Stomach smooth muscle (tissue), 2 donors: ENCODE results near the gene PYGM.

Source experiments
- H3K27ac ChIP-seq: one replicate; pipeline ENCODE4 v1.7.0; 2013; ENCODE audit warnings: mild to moderate bottlenecking, low read length, inconsistent platforms
- H3K27me3 ChIP-seq, 2 donors: one replicate each; pipeline ENCODE4 v1.7.0; 2013; ENCODE audit warnings: low read length in 2 of 2; ENCODE audit not compliant: insufficient read depth in 2 of 2, control insufficient read depth in 1 of 2
- H3K36me3 ChIP-seq, 2 donors: one replicate each; pipeline ENCODE4 v1.7.0; 2013; ENCODE audit warnings: low read length in 2 of 2; ENCODE audit not compliant: control insufficient read depth in 2 of 2, insufficient read depth in 2 of 2
- H3K4me1 ChIP-seq: one replicate; pipeline ENCODE4 v1.7.0; 2013; ENCODE audit warnings: low read length; ENCODE audit not compliant: control insufficient read depth, insufficient read depth
- H3K4me3 ChIP-seq, 2 donors: one replicate each; pipeline ENCODE4 v1.7.0; 2013; ENCODE audit warnings: low read length in 2 of 2
- H3K9ac ChIP-seq, 2 donors: one replicate each; pipeline ENCODE4 v1.7.0; 2013; ENCODE audit warnings: low read length in 2 of 2, mild to moderate bottlenecking in 1 of 2
- H3K9me3 ChIP-seq, 2 donors: one replicate each; pipeline ENCODE4 v1.7.0; 2013; ENCODE audit warnings: low read length in 2 of 2; ENCODE audit not compliant: control insufficient read depth in 2 of 2
- donor health status: healthy.
- donor health status: Pancreatic carcinoma.

The PYGM gene

GRCh38 chr11:64729851-64730382, 29.9 kb downstream of the PYGM start:
- no peak overlapping the region for H3K9ac ChIP-seq
- H3K9me3 ChIP-seq, result no peaks in the 10 kb centered on the region
- H3K36me3 ChIP-seq, result peaks cover 21 to 24% of the 10 kb centered on the region in 2 donors
- no peak overlapping the region for H3K27ac ChIP-seq
- H3K27me3 ChIP-seq, result no peaks in the 10 kb centered on the region
- peaks cover 5% of the 10 kb centered on the region for H3K4me1 ChIP-seq
- no peak overlapping the region for H3K4me3 ChIP-seq

DNA sequence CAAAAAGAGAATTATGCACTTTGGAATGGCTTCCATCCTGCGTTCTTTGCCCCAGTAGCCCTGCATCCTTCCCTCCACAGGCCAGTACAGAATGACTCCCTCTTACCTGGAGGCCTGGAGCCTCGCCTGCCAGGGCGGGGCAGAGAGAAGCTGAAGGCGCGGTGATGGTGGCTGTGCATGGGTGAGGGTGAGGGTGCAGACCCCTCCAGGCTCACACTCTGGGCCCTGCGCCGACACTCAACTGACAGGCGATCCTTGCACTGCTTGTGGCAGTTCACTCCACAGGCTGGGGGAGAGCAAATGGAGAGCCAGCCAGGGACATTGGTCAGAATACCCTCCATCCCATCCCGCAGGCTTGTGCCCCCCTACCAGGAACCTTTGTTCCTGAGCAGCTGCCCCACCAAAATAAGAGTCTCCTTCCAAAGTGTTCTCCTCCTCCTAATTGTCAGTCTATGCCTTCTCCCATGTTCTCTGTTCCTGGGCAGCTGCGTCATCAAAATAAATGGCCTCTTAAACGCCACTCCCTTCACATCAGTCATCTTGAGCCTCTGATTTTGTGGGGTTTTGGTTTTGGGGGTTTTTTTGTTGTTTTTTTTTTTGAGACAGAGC, 30.9 kb downstream of the PYGM start:
- peaks cover 18 to 19% of the 10 kb centered on the region in 2 donors for H3K36me3 ChIP-seq
- H3K27ac ChIP-seq, result no peak overlapping the region
- no peaks in the 10 kb centered on the region for H3K27me3 ChIP-seq
- no peaks in the 10 kb centered on the region for H3K9me3 ChIP-seq
- no peak overlapping the region for H3K9ac ChIP-seq
- H3K4me3 ChIP-seq, result no peak overlapping the region
- peaks cover 5% of the 10 kb centered on the region for H3K4me1 ChIP-seq

- Histone ChIP-seq H3K27me3 (peaks cover 2 to 5% of the 10 kb centered on the region in 2 donors), H3K4me1 (peaks cover 10% of the 10 kb centered on the region), H3K36me3 (peaks cover 14 to 19% of the 10 kb centered on the region in 2 donors)
These were observed 32.8 kb downstream of the PYGM start for GRCh38 chr11:64726867-64727530.

GRCh38 chr11:64726211-64726641, 33.5 kb downstream of the PYGM start:
- H3K4me3 ChIP-seq, result no peak overlapping the region
- H3K9ac ChIP-seq, result no peak overlapping the region
- H3K27me3 ChIP-seq, result peaks cover 2 to 8% of the 10 kb centered on the region in 2 donors
- H3K9me3 ChIP-seq, result no peaks in the 10 kb centered on the region
- H3K27ac ChIP-seq, result no peak overlapping the region
- peaks cover 10% of the 10 kb centered on the region for H3K4me1 ChIP-seq
- peaks cover 8 to 13% of the 10 kb centered on the region in 2 donors for H3K36me3 ChIP-seq

More at GRCh38 chr11:64726867-64727530, 32.8 kb downstream of the PYGM start:
- Histone ChIP-seq H3K9me3 (no peaks in the 10 kb centered on the region), H3K27ac (no peak overlapping the region), H3K9ac (no peak overlapping the region), H3K4me3 (no peak overlapping the region)

DNA sequence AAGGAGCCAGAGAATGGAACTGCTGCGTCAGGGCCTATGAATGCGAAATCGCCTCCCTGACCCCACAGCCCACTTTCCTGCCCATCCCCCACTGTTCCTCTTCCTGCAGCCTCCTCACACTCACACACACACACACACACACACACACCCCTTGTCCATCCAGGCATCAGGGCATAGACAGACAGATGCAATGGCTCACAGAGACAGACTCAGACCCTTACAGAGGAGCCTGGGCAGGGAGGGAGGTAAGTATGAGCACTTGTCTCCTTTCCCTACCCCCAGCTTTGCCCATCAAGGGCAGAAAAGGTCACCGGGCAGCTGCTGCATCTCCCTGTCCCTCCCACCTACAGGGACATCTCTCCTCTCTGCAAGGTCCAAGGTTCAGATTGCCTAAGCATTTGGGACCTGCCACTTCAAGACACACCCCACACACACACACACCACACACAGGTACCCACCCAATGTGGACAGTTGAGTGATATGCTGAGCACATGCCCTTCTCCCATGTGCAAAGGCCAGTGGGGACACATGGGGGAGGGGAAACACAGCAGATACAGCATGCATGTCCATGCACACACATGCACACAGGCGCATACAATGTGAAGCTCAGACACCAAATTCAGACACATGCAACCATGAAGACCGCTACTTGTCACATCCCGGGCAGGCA, 34.8 kb downstream of the PYGM start:
- peaks cover 7% of the 10 kb centered on the region for H3K4me1 ChIP-seq
- no peak overlapping the region for H3K9ac ChIP-seq
- peaks cover 4 to 8% of the 10 kb centered on the region in 2 donors for H3K36me3 ChIP-seq
- no peaks in the 10 kb centered on the region for H3K9me3 ChIP-seq
- no peak overlapping the region for H3K4me3 ChIP-seq
- H3K27me3 ChIP-seq, result peaks cover 6 to 14% of the 10 kb centered on the region in 2 donors
- no peak overlapping the region for H3K27ac ChIP-seq

DNA sequence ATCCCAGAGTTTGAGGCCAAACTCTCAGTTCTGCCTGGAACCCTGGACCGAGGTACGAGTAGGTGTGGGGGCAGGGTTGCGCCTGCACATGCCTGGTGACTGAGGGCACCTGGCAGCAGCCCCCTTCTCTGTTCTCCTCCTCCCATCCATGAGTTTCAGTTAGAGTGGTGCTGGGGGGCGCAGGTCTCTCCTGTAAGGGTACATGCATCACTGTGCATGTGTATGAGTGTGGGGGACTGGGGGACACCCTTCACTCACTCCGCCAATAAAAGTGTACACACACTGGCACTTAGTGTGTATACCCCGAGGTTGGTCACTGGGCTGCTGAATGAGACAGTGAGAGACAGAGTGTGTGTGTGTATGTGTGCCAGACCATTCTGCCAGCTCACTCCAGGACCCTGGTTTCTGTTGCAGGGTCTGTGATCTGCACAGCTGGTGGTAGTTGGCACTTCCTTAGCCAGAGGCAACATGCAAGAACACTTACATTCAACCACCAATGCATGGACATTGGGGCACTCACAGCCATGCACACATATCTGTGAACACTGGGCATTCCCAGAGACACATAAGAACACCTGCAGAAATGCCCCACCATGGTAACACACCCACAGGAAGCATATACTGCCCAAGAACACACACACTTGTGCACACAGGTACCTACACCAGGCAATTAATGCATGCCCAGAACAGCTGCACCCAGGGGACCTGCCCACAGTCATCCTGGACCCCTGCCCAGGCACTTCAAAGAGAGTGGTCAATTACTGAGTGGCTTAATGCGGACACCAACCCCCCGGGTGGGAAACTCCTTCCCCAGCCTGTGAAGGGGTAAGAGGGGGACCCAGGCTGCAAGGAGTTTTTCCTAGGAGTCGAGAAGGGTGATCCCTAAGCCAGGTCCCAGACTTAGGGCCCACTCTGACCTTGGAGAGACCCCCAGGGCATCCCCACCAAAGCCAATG, 35.6 kb downstream of the PYGM start:
- no peak overlapping the region for H3K4me3 ChIP-seq

DNA sequence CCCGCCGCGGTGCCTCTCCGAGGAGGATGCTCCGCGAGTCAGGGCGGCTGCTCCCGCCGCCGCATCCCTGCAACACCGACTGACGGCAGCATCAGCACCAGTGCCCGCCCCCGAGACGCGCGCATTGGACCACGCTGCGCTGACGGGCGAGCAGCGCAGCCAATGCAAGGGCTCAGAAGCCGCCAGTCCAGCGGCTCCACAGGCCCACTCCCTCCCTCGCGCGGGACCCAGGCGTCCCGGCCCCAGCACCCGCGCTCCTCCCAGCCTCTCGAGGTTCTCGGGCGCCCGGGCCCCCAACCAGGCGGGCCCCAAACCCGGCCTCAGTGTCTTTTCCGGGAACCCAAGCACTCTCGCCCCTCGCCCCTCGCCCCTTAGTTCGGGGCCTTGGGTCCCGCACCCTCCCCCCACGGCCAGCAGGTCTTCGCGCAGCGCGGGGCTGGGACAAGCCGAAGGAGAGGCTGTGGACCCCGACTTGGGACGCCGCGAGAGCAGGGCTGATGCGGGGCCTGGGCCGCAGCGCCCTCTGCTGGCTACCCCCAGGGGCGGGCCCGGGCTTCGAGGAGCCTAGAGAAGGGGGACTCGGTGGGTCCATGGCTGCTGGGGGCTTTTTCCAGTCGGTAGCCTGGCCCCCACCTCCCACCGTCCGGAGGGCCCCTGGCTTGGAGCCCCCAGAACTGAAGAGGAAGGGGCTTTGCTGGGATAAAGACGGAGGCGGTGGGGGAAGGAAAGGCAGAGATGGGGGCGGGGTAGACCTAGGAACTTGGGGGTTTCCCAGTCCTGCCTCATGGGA, 36.5 kb downstream of the PYGM start, which contains the start of gene NRXN2:
TSS of gene NRXN2 (minus strand) at position 81 of the 790 bp plus-strand sequence. CDS start 9,498 bp downstream, outside the sequence.
- Histone ChIP-seq H3K9ac (peak within 1 kb of the TSS in 1 of 2 donors; percentile 59), H3K27me3 (peaks cover 16 to 21% of the 10 kb centered on the region in 2 donors), H3K27ac (no peak within 1 kb of the TSS), H3K4me1 (peaks cover 5% of the 10 kb centered on the region), H3K9me3 (no peaks in the 10 kb centered on the region), H3K36me3 (peaks cover 0 to 3% of the 10 kb centered on the region in 2 donors), H3K4me3 (peak within 1 kb of the TSS; percentile 64 to 74)

More for the DNA sequence above, 35.6 kb downstream of the PYGM start:
- Histone ChIP-seq H3K4me1 (peaks cover 5% of the 10 kb centered on the region), H3K36me3 (peaks cover 4 to 8% of the 10 kb centered on the region in 2 donors), H3K27me3 (peaks cover 12 to 20% of the 10 kb centered on the region in 2 donors), H3K9ac (no peak overlapping the region), H3K27ac (no peak overlapping the region), H3K9me3 (no peaks in the 10 kb centered on the region)

DNA sequence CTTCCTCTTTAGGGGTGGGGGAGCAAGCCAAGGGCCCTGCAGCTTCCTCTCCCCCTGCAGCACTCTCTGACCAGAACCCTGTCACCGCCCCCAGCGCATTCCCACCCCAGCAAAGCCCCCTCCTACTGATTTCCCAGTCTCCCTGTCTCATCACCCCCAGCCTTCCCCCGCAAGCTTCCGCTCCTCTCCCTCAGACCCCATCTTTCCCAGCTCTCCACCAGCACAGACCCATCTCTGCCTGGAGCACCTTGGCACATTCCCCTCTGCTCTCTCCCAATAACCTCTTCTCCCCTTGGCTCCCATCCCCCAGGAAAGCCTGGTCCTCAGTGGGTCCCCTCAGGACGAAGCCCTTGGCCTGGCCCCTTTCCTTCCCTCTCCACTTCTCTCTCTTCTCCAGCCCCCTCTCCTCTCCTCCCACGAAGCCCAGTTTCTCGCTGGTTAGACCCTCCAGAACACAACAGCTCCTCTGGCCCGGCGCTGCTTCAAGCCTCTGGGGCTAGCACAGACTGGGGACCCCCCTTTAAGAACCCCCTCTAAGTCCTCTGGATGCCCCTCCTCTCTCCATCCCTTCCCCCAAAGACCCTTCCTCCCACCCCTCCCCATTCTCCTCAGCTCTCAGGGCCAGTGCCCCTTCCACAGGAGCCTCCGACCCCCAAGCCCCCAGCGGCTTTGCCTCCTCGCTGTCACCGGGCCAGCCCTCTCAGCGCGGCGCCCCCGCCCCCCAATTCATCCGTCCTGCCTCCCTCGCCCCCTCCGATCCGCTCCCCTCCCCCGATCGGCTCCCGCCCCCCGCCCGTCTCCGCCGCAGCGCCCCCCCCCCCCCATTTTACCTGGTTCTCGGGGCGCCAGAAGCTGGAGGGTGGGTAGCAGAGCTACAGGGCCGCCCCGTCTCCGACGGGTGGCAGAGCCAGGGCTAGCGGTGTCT, 37.4 kb downstream of the PYGM start:
- no peaks in the 10 kb centered on the region for H3K36me3 ChIP-seq
- no peaks in the 10 kb centered on the region for H3K9me3 ChIP-seq
- H3K4me3 ChIP-seq, result no peak overlapping the region
- peaks cover 25 to 30% of the 10 kb centered on the region in 2 donors for H3K27me3 ChIP-seq
- peaks cover 5% of the 10 kb centered on the region for H3K4me1 ChIP-seq
- H3K27ac ChIP-seq, result no peak overlapping the region
- no peak overlapping the region for H3K9ac ChIP-seq

GRCh38 chr11:64721359-64721699, 38.4 kb downstream of the PYGM start:
- Histone ChIP-seq H3K9ac (no peak overlapping the region), H3K27me3 (peaks cover 35 to 37% of the 10 kb centered on the region in 2 donors)

More at GRCh38 chr11:64721359-64721699, 38.4 kb downstream of the PYGM start:
- no peak overlapping the region for H3K4me3 ChIP-seq
- H3K27ac ChIP-seq, result no peak overlapping the region
- H3K9me3 ChIP-seq, result no peaks in the 10 kb centered on the region
- no peaks in the 10 kb centered on the region for H3K36me3 ChIP-seq
- H3K4me1 ChIP-seq, result peaks cover 5% of the 10 kb centered on the region
